Measurements from ENCODE around the gene ZNF277. TPM values are rescaled to one million over a fixed set of nuclear protein-coding genes. Genes with fewer than 3 reads are reported as not detected.
"Not testable (repeated sequence)": the region's sequence is repeated elsewhere in the genome, so short reads cannot be mapped to it uniquely, and the experiment has no call there.

ZNF277 gene
- total RNA-seq, 1 experiment from 2014 or later: 37.4 TPM

- Histone ChIP-seq H3K79me2 (ENCODE audit: low read length) (no peaks in the 10 kb centered on the region), H3K4me3 (ENCODE audit: low read length) (no peak overlapping the region), H3K4me2 (ENCODE audit: low read depth, low read length, poor library complexity, severe bottlenecking) (no peak overlapping the region), H3K27ac (ENCODE audit: low read length) (no peak overlapping the region), H3K9me3 (ENCODE audit: low read length) (no peaks in the 10 kb centered on the region), H2AFZ (ENCODE audit: low read length) (no peak overlapping the region), H3K9ac (ENCODE audit: low read length) (no peak overlapping the region), H4K20me1 (ENCODE audit: insufficient read depth, low read depth, low read length) (no peaks in the 10 kb centered on the region), H3K9me2 (replicated peaks; ENCODE audit: insufficient read depth, low read length) (no peaks in the 10 kb centered on the region), H3K27me3 (ENCODE audit: low read length) (no peaks in the 10 kb centered on the region), H3K4me1 (ENCODE audit: low read length) (no peaks in the 10 kb centered on the region), H3K36me3 (ENCODE audit: insufficient read depth, low read length) (no peaks in the 10 kb centered on the region)
- no peak for DNase-seq
Measured at GRCh38 chr7:112298543-112299100, 92.1 kb downstream of the ZNF277 start.

- Histone ChIP-seq H3K4me1 (ENCODE audit: low read length) (no peaks in the 10 kb centered on the region), H3K9me3 (ENCODE audit: low read length) (no peaks in the 10 kb centered on the region), H3K27ac (ENCODE audit: low read length) (no peak overlapping the region), H3K27me3 (ENCODE audit: low read length) (no peaks in the 10 kb centered on the region), H3K36me3 (ENCODE audit: insufficient read depth, low read length) (no peaks in the 10 kb centered on the region), H3K4me3 (ENCODE audit: low read length) (no peak overlapping the region), H2AFZ (ENCODE audit: low read length) (no peak overlapping the region), H3K9ac (ENCODE audit: low read length) (no peak overlapping the region), H3K4me2 (ENCODE audit: low read depth, low read length, poor library complexity, severe bottlenecking) (no peak overlapping the region), H3K79me2 (ENCODE audit: low read length) (no peaks in the 10 kb centered on the region), H4K20me1 (ENCODE audit: insufficient read depth, low read depth, low read length) (no peaks in the 10 kb centered on the region), H3K9me2 (replicated peaks; ENCODE audit: insufficient read depth, low read length) (no peaks in the 10 kb centered on the region)
- no peak for DNase-seq
Measured at GRCh38 chr7:112300072-112300471, 93.6 kb downstream of the ZNF277 start.

GRCh38 chr7:112300831-112301407, 94.4 kb downstream of the ZNF277 start:
- Histone ChIP-seq H3K79me2 (ENCODE audit: low read length) (no peaks in the 10 kb centered on the region), H3K4me3 (ENCODE audit: low read length) (no peak overlapping the region), H2AFZ (ENCODE audit: low read length) (no peak overlapping the region), H3K36me3 (ENCODE audit: insufficient read depth, low read length) (no peaks in the 10 kb centered on the region), H3K27me3 (ENCODE audit: low read length) (no peaks in the 10 kb centered on the region), H3K4me1 (ENCODE audit: low read length) (no peaks in the 10 kb centered on the region), H3K4me2 (ENCODE audit: low read depth, low read length, poor library complexity, severe bottlenecking) (no peak overlapping the region), H3K9ac (ENCODE audit: low read length) (no peak overlapping the region), H3K9me3 (ENCODE audit: low read length) (no peaks in the 10 kb centered on the region), H3K9me2 (replicated peaks; ENCODE audit: insufficient read depth, low read length) (no peaks in the 10 kb centered on the region; the same call in 1 of the 2 replicates), H3K27ac (ENCODE audit: low read length) (no peak overlapping the region), H4K20me1 (ENCODE audit: insufficient read depth, low read depth, low read length) (no peaks in the 10 kb centered on the region)
- no peak for DNase-seq

- Histone ChIP-seq H3K4me1 (ENCODE audit: low read length) (no peaks in the 10 kb centered on the region), H3K4me2 (ENCODE audit: low read depth, low read length, poor library complexity, severe bottlenecking) (no peak overlapping the region), H2AFZ (ENCODE audit: low read length) (no peak overlapping the region), H3K79me2 (ENCODE audit: low read length) (no peaks in the 10 kb centered on the region), H3K27ac (ENCODE audit: low read length) (no peak overlapping the region), H3K27me3 (ENCODE audit: low read length) (no peaks in the 10 kb centered on the region), H4K20me1 (ENCODE audit: insufficient read depth, low read depth, low read length) (no peaks in the 10 kb centered on the region), H3K9ac (ENCODE audit: low read length) (no peak overlapping the region), H3K9me3 (ENCODE audit: low read length) (no peaks in the 10 kb centered on the region), H3K4me3 (ENCODE audit: low read length) (no peak overlapping the region), H3K9me2 (replicated peaks; ENCODE audit: insufficient read depth, low read length) (no peaks in the 10 kb centered on the region; the same call in 1 of the 2 replicates), H3K36me3 (ENCODE audit: insufficient read depth, low read length) (no peaks in the 10 kb centered on the region)
- no peak for DNase-seq
Measured at GRCh38 chr7:112302566-112302965, 96.1 kb downstream of the ZNF277 start.

GRCh38 chr7:112306903-112307302, 100.4 kb downstream of the ZNF277 start:
- Histone ChIP-seq H3K36me3 (ENCODE audit: insufficient read depth, low read length) (no peaks in the 10 kb centered on the region), H3K9ac (ENCODE audit: low read length) (no peak overlapping the region), H3K27me3 (ENCODE audit: low read length) (no peaks in the 10 kb centered on the region), H4K20me1 (ENCODE audit: insufficient read depth, low read depth, low read length) (no peaks in the 10 kb centered on the region), H3K4me3 (ENCODE audit: low read length) (no peak overlapping the region), H3K79me2 (ENCODE audit: low read length) (no peaks in the 10 kb centered on the region), H3K27ac (ENCODE audit: low read length) (no peak overlapping the region), H3K4me2 (ENCODE audit: low read depth, low read length, poor library complexity, severe bottlenecking) (no peak overlapping the region), H3K9me3 (ENCODE audit: low read length) (no peaks in the 10 kb centered on the region), H3K9me2 (replicated peaks; ENCODE audit: insufficient read depth, low read length) (no peaks in the 10 kb centered on the region; the same call in 1 of the 2 replicates), H2AFZ (ENCODE audit: low read length) (no peak overlapping the region), H3K4me1 (ENCODE audit: low read length) (no peaks in the 10 kb centered on the region)
- DNase-seq: no peak

GRCh38 chr7:112307506-112307905, 101.0 kb downstream of the ZNF277 start:
- Histone ChIP-seq H3K27ac (ENCODE audit: low read length) (no peak overlapping the region), H3K4me3 (ENCODE audit: low read length) (no peak overlapping the region), H3K4me2 (ENCODE audit: low read depth, low read length, poor library complexity, severe bottlenecking) (no peak overlapping the region), H3K27me3 (ENCODE audit: low read length) (no peaks in the 10 kb centered on the region), H3K79me2 (ENCODE audit: low read length) (no peaks in the 10 kb centered on the region), H3K9ac (ENCODE audit: low read length) (no peak overlapping the region), H3K4me1 (ENCODE audit: low read length) (no peaks in the 10 kb centered on the region), H3K36me3 (ENCODE audit: insufficient read depth, low read length) (no peaks in the 10 kb centered on the region), H3K9me2 (replicated peaks; ENCODE audit: insufficient read depth, low read length) (no peaks in the 10 kb centered on the region; the same call in 1 of the 2 replicates), H4K20me1 (ENCODE audit: insufficient read depth, low read depth, low read length) (no peaks in the 10 kb centered on the region), H3K9me3 (ENCODE audit: low read length) (no peaks in the 10 kb centered on the region), H2AFZ (ENCODE audit: low read length) (no peak overlapping the region)
- DNase-seq: no peak

GRCh38 chr7:112308974-112309373, 102.5 kb downstream of the ZNF277 start:
- no peak for DNase-seq
- Histone ChIP-seq H3K4me2 (ENCODE audit: low read depth, low read length, poor library complexity, severe bottlenecking) (no peak overlapping the region), H2AFZ (ENCODE audit: low read length) (no peak overlapping the region), H3K4me3 (ENCODE audit: low read length) (no peak overlapping the region), H4K20me1 (ENCODE audit: insufficient read depth, low read depth, low read length) (no peaks in the 10 kb centered on the region), H3K27me3 (ENCODE audit: low read length) (no peaks in the 10 kb centered on the region), H3K9me3 (ENCODE audit: low read length) (no peaks in the 10 kb centered on the region), H3K27ac (ENCODE audit: low read length) (no peak overlapping the region), H3K9ac (ENCODE audit: low read length) (no peak overlapping the region), H3K9me2 (replicated peaks; ENCODE audit: insufficient read depth, low read length) (no peaks in the 10 kb centered on the region; the same call in 1 of the 2 replicates), H3K36me3 (ENCODE audit: insufficient read depth, low read length) (no peaks in the 10 kb centered on the region), H3K79me2 (ENCODE audit: low read length) (no peaks in the 10 kb centered on the region), H3K4me1 (ENCODE audit: low read length) (no peaks in the 10 kb centered on the region)

GRCh38 chr7:112316803-112317202, 110.3 kb downstream of the ZNF277 start:
- not testable (repeated sequence) for H3K9me2 ChIP-seq (replicated peaks; ENCODE audit: insufficient read depth, low read length); H3K36me3 ChIP-seq (ENCODE audit: insufficient read depth, low read length); H4K20me1 ChIP-seq (ENCODE audit: insufficient read depth, low read depth, low read length); H2AFZ ChIP-seq (ENCODE audit: low read length); H3K27me3 ChIP-seq (ENCODE audit: low read length); H3K4me2 ChIP-seq (ENCODE audit: low read depth, low read length, poor library complexity, severe bottlenecking); DNase-seq; H3K27ac ChIP-seq (ENCODE audit: low read length); H3K9me3 ChIP-seq (ENCODE audit: low read length); H3K4me3 ChIP-seq (ENCODE audit: low read length); H3K79me2 ChIP-seq (ENCODE audit: low read length); H3K9ac ChIP-seq (ENCODE audit: low read length); H3K4me1 ChIP-seq (ENCODE audit: low read length)

All from Karpas-422 (cell line).